Epithelial cell of prostate (primary cell): ENCODE data around the gene SHC1.
"Not testable (repeated sequence)": the region's sequence is repeated elsewhere in the genome, so short reads cannot be mapped to it uniquely, and the experiment has no call there.

Source experiments
- DNase-seq: peaks from one replicate; pipeline ENCODE4 v3.0.0-alpha.2; 2011; ENCODE audit warnings: low read depth, low spot score
- H3K27ac ChIP-seq: fragments of 450-650 bp; 2 replicates; pipeline ENCODE4 v1.5.1; 2017; ENCODE audit warnings: mild to moderate bottlenecking

The SHC1 gene

DNA sequence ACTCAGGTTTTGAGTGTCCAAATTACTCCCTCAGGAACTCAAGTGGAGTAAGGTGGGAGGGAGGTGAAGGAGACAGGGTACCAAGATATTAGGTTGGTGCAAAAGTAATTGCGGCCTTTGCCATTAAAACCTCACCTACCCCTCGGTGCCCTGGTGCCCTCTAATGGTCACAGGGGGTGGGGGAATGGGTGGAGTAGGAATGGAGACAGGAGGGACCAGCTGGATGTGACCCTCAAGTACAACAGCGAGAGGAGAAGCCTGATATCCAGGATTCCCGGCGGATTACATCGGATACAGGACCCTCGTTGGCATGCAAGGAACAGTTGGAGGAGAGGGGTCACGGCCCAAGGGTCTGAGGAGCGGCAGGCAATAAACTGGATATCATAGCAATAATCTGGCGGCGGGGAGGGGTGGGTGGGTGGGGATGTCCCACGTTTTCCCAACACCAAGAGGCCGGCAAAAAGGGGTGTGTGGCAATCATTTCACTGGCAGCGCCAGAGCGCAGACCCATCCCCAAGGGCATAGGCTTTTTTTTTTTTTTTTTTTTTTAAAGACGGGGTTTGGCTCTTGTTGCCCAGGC lies 27.7 kb upstream of the SHC1 start:
- H3K27ac ChIP-seq: no peak overlapping the region
- no peak for DNase-seq

DNA sequence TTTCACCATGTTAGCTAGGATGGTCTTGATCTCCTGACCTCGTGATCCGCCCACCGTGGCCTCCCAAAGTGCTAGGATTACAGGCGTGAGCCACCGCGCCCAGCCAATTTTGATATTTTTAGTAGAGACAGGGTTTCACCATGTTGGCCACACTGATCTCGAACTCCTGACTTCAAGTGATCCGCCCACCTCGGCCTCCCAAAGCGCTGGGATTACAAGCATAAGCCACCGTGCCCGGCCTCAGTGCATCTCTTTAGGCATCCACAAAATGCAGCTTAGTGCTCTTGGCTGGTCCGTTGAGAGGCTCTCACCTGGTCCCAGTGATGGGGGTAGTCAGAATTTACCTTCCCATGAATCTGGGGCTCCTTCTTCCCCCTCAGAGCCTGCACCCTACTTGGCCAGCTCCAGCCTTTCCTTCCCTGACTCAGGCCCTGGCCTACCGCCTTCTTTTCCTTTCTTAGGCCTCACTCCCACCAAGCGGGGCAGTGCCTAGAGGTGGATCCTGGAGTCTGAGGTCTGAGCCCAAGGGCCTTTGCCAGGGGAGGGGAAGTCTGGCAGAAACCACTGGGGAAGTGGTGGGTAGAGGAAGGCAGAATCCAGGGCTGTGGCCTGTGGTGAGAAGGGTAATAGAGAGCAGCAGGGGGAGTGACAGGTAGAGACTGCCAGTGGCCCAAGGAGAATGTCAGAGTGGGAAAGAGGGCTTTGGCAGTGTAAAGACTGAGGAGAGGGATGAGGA lies 26.6 kb upstream of the SHC1 start:
- DNase-seq: no peak
- H3K27ac ChIP-seq: no peak overlapping the region

GRCh38 chr1:154995301-154995983 lies 24.9 kb upstream of the SHC1 start:
- H3K27ac ChIP-seq, DNase-seq: not testable (repeated sequence)

- H3K27ac ChIP-seq: no peak overlapping the region
- no peak for DNase-seq
These were observed 24.0 kb upstream of the SHC1 start for GRCh38 chr1:154994591-154994990.

- no peak overlapping the region for H3K27ac ChIP-seq
- DNase-seq: no peak
These were observed 23.7 kb upstream of the SHC1 start for GRCh38 chr1:154994269-154994587.

DNA sequence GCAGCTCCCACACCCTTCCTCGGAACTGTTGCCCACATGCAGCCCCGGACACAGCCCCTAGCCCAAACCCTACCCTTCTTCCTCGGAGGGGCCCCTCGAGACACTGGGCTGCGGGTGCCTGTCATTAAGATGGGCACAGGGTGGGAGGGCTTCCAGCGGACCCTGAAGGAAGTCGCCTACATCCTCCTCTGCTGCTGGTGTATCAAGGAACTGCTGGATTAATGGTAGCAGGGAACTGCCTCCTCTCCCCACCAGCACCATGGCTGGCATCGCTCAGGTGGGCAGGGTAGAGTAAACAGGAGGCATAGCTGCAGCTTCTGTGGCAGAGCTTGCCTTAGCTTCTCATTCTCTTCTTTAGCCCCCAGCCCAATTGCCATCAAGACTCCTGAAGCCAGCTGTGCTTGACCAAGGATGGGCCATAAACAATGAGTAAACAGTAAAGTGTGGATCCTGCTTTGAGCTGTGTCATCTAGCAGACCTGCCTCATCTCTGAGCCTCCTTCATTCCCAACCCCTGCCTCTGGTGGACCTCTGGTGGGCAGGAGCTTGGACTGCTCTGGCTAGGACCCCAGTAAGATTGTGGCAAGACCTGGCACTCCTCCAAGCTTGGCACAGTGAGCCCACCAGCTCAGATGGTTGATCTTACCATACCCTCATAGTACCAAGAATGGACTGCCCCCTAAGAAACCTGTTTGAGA lies 23.2 kb upstream of the SHC1 start, which contains the start of gene LENEP:
Gene LENEP (plus strand): TSS at position 15 of the 697 bp plus-strand sequence. CDS start 22 bp downstream, at position 37.
- H3K27ac ChIP-seq: no peak within 1 kb of the TSS
- DNase-seq: no peak

GRCh38 chr1:154992721-154993571 lies 22.4 kb upstream of the SHC1 start:
- no peak overlapping the region for H3K27ac ChIP-seq

DNA sequence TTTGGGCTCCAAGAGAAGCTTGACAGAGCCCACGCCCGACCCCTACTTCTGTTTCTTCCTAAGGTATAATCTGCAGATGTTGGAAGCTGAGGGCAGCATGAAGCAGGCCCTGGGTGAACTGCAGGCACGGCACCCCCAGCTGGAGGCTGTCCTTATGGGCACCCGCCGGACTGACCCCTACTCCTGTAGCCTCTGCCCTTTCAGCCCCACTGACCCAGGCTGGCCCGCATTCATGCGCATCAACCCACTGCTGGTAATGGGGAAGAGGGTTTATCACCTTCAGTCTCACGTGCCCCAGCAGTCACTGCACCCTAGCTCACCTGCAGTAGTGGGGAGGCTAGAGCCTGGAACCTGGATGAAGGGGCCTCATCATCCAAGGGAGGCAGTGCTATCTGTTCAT lies 19.7 kb upstream of the SHC1 start:
- H3K27ac ChIP-seq: no peak overlapping the region
- DNase-seq: no peak

More at GRCh38 chr1:154992721-154993571, 22.4 kb upstream of the SHC1 start:
- no peak for DNase-seq

- H3K27ac ChIP-seq: no peak overlapping the region
These were observed 18.8 kb upstream of the SHC1 start for GRCh38 chr1:154989195-154989860.

GRCh38 chr1:154988058-154988954 lies 17.8 kb upstream of the SHC1 start:
- no peak for DNase-seq
- H3K27ac ChIP-seq: no peak overlapping the region

More at GRCh38 chr1:154989195-154989860, 18.8 kb upstream of the SHC1 start:
- no peak for DNase-seq

DNA sequence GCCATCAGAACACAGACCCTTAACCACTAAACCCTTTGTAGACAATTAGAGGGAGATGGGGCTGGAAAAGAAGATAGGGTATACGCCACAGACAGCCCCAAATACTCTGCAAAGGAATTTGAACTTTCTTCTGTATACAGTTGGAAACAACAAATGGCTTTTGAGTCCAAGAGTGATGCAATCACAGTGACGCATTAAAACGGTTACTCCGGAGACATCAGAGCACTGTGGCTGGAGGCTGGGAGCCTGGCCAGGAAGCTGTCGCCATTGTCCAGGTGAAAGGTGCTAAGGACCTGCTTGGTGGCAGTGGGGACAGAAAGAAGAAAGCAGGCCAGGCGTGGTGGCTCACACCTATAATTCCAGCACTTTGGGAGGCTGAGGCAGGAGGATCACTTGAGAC lies 16.8 kb upstream of the SHC1 start:
- DNase-seq: no peak
- H3K27ac ChIP-seq: no peak overlapping the region

- H3K27ac ChIP-seq, DNase-seq: not testable (repeated sequence)
These were observed 16.2 kb upstream of the SHC1 start for GRCh38 chr1:154986736-154987135.

- peak overlapping the region; percentile 53 for H3K27ac ChIP-seq
- no peak for DNase-seq
These were observed 13.4 kb upstream of the SHC1 start for GRCh38 chr1:154983776-154984466.

GRCh38 chr1:154982897-154983648 lies 12.5 kb upstream of the SHC1 start, which contains the start of gene FLAD1:
FLAD1 (plus strand) TSS chr1:154983344; CDS start chr1:154983695, 351 bp downstream.
- peak within 1 kb of the TSS; percentile 53 for H3K27ac ChIP-seq
- DNase-seq: peak; percentile 99

DNA sequence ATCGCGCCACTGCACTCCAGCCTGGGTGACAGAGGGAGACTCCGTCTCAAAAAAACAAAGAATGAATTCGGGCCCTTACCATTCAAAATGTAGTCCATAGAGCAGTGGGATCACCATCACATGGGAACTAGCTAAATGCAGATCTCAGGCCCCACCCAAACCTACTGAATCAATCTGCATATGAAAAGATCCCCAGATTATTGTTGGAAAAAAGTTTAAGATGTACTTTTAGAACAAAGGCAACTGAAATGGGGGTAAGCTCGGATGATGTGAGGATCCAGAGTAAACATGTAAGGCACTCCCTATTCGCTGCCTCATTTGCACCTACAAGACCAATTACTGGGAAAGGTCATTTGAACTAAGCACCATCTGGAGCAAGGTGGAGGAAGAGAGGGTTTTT lies 11.8 kb upstream of the SHC1 start:
- DNase-seq: no peak
- H3K27ac ChIP-seq: peak overlapping the region; percentile 53

GRCh38 chr1:154978360-154978759 lies 7.8 kb upstream of the SHC1 start:
- no peak overlapping the region for H3K27ac ChIP-seq
- no peak for DNase-seq

GRCh38 chr1:154977762-154978161 lies 7.2 kb upstream of the SHC1 start:
- DNase-seq, H3K27ac ChIP-seq: not testable (repeated sequence)
